Stomach (tissue), 9 donors: ENCODE results near the gene NGDN. TPM values are rescaled to one million over a fixed set of nuclear protein-coding genes. Genes with fewer than 3 reads are reported as not detected.

Experiments used
- DNase-seq, 2 donors: peaks; one replicate each; pipeline versions ENCODE4 v3.0.0 to v3.0.0-alpha.2; 2013 to 2019
- H3K27ac ChIP-seq, 5 donors: fragments of 200-600 bp in 4 of 5; sonication (generic) in 4 of 5; one replicate each; pipeline ENCODE4 v1.5.1; 2013 to 2019; ENCODE audit warnings: mild to moderate bottlenecking in 1 of 5, moderate library complexity in 1 of 5
- H3K27me3 ChIP-seq, 3 donors: fragments of 200-600 bp; sonication (generic); one replicate each; pipeline ENCODE4 v1.5.1; 2017 to 2019; ENCODE audit warnings: mixed run types in 1 of 3
- H3K36me3 ChIP-seq, 4 donors: fragments of 200-600 bp; sonication (generic); 1 replicate in 3 of 4; 2 replicates in 1 of 4; pipeline ENCODE4 v1.5.1; 2016 to 2019
- H3K4me1 ChIP-seq, 4 donors: fragments of 200-600 bp; sonication (generic); one replicate each; pipeline ENCODE4 v1.5.1; 2016 to 2019
- H3K4me3 ChIP-seq, 4 donors: fragments of 200-600 bp; sonication (generic) in 3 of 4; one replicate each; pipeline ENCODE4 v1.5.1; 2016 to 2019; ENCODE audit warnings: mild to moderate bottlenecking in 1 of 4
- H3K9me3 ChIP-seq, 4 donors: fragments of 200-600 bp; sonication (generic); one replicate each; pipeline ENCODE4 v1.5.1; 2016 to 2019
- CTCF ChIP-seq, 7 experiments: fragments of 450-650 bp in 4 of 7; fragments of 200-600 bp in 3 of 7; sonication (generic) in 3 of 7; IDR thresholded peaks; one replicate each; pipeline ENCODE4 v1.5.1; 2016 to 2019; ENCODE audit warnings: antibody characterized with exemption in 7 of 7, control low read depth in 2 of 7, mild to moderate bottlenecking in 1 of 7
- EP300 ChIP-seq: sonication (generic); formaldehyde crosslinking; IDR thresholded peaks from one replicate; pipeline ENCODE4 v1.6.1; 2017; ENCODE audit warnings: antibody characterized with exemption
- POLR2A ChIP-seq, 4 donors: fragments of 450-650 bp; IDR thresholded peaks; one replicate each; pipeline ENCODE4 v1.6.1; 2016; ENCODE audit warnings: antibody characterized with exemption in 4 of 4, control low read depth in 2 of 4, mild to moderate bottlenecking in 1 of 4, moderate library complexity in 1 of 4
- POLR2AphosphoS5 ChIP-seq, 3 donors: sonication (generic); formaldehyde crosslinking; IDR thresholded peaks; one replicate each; pipeline ENCODE4 v1.6.1; 2016; ENCODE audit warnings: antibody characterized with exemption in 3 of 3
- WGBS, 5 donors: extraction: QIAGEN DNeasy Blood & Tissue Kit in 3 of 5; methylation state at CpG; one replicate each; pipeline versions ENCODE4 v1.1.5 to v1.1.7; 2013 to 2018; 5-methylcytosine and 5-hydroxymethylcytosine counted together
- intact Hi-C: fragments of 100-400 bp; cut with DNase I; formaldehyde crosslinking; loops from one replicate; pipeline ENCODE4 v1.15.1; 2023; ENCODE audit warnings: low total_unique reads
- polyA plus RNA-seq, 3 donors: library from polyadenylated mRNA; stranded (reverse); fragments of 200-250 nt; gene quantifications; one replicate each; pipeline ENCODE4 v1.2.3, GENCODE V29; 2013
- total RNA-seq, 5 donors: library from RNA; depleted of rRNA; stranded (reverse); fragments of >200 nt; gene quantifications; one replicate each; pipeline versions ENCODE4 v1.1.0 to v1.2.3, GENCODE V29; 2014 to 2016
- donor health status: healthy with polysubstance abuse.
- donor health status: Bipolar disorder and iron deficiency.
- donor health status: healthy.

Gene NGDN
- total and polyA plus RNA-seq, 8 donors, result 3.5 to 72.7 (median 31.7) TPM

- Histone ChIP-seq H3K4me3 (no peak overlapping the region), H3K27ac (no peak overlapping the region), H3K36me3 (peaks cover 10 to 87% (median 62%) of the 10 kb centered on the region in 4 donors), H3K9me3 (no peaks in the 10 kb centered on the region), H3K27me3 (no peaks in the 10 kb centered on the region), H3K4me1 (no peaks in the 10 kb centered on the region)
- intact Hi-C loops, result no loop called here
- no peak for TF ChIP-seq POLR2A (IDR thresholded peaks at IDR 0.05)
- TF ChIP-seq POLR2AphosphoS5 (IDR thresholded peaks at IDR 0.05), result no peak
- no peak for TF ChIP-seq CTCF (IDR thresholded peaks at IDR 0.05)
- TF ChIP-seq EP300, result no peak
- WGBS, 5 donors, result 79 to 90% (median 88%) methylated on average over 4 of the region's 4 CpGs
- DNase-seq, result no peak
These were observed 15.8 kb downstream of the NGDN start for GRCh38 chr14:23485326-23485725.

DNA sequence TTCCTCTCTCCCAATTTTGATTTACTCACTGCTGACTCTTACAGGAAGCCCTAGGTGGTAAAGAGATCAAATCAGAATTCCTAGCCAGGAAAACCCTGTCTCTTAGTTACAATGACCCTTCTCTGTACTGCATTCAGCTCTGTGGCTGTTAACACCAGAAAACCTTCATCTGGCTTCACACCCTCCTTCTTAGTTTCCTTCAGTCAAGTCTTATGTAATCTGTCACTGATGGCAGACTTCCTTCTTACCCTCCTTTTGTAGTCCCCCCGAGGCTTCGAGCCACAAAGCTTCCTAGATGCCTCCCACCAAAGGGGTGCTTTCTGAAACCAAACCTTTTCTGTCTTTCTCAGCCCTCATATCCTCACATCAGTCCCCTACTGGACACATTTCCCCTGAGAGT, 16.5 kb downstream of the NGDN start:
- no peaks in the 10 kb centered on the region for H3K27me3 ChIP-seq
- no peaks in the 10 kb centered on the region for H3K9me3 ChIP-seq
- no peaks in the 10 kb centered on the region for H3K4me1 ChIP-seq
- intact Hi-C loops, result no loop called here
- TF ChIP-seq POLR2AphosphoS5 (IDR thresholded peaks at IDR 0.05) (no peak), CTCF (IDR thresholded peaks at IDR 0.05) (no peak), POLR2A (IDR thresholded peaks at IDR 0.05) (no peak), EP300 (no peak)
- 52 to 83% (median 79%) methylated on average over 2 of the region's 2 CpGs for WGBS, 5 donors
- peaks cover 10 to 85% (median 56%) of the 10 kb centered on the region in 4 donors for H3K36me3 ChIP-seq
- no peak overlapping the region for H3K4me3 ChIP-seq
- no peak for DNase-seq
- H3K27ac ChIP-seq, result no peak overlapping the region

- intact Hi-C loops, result no loop called here
- 85 to 94% (median 92%) methylated on average over 7 of the region's 7 CpGs for WGBS, 5 donors
- TF ChIP-seq EP300, result no peak
- TF ChIP-seq POLR2A (IDR thresholded peaks at IDR 0.05), result no peak
- TF ChIP-seq CTCF (IDR thresholded peaks at IDR 0.05), result no peak
- no peak for TF ChIP-seq POLR2AphosphoS5 (IDR thresholded peaks at IDR 0.05)
These were observed 17.7 kb downstream of the NGDN start for GRCh38 chr14:23487216-23487615.

GRCh38 chr14:23492618-23493272, 23.2 kb downstream of the NGDN start:
- intact Hi-C loops, result no loop called here

More at GRCh38 chr14:23487216-23487615, 17.7 kb downstream of the NGDN start:
- Histone ChIP-seq H3K36me3 (peaks cover 6 to 76% (median 51%) of the 10 kb centered on the region in 4 donors), H3K4me3 (no peak overlapping the region), H3K9me3 (no peaks in the 10 kb centered on the region), H3K27me3 (no peaks in the 10 kb centered on the region), H3K4me1 (no peaks in the 10 kb centered on the region), H3K27ac (no peak overlapping the region)
- DNase-seq, result no peak

More at GRCh38 chr14:23492618-23493272, 23.2 kb downstream of the NGDN start:
- Histone ChIP-seq H3K4me1 (no peaks in the 10 kb centered on the region), H3K27me3 (no peaks in the 10 kb centered on the region), H3K36me3 (peaks cover 0 to 42% (median 8%) of the 10 kb centered on the region in 4 donors), H3K4me3 (no peak overlapping the region), H3K9me3 (no peaks in the 10 kb centered on the region), H3K27ac (no peak overlapping the region)
- DNase-seq, result no peak
- TF ChIP-seq EP300 (no peak), CTCF (IDR thresholded peaks at IDR 0.05) (no peak), POLR2A (IDR thresholded peaks at IDR 0.05) (no peak), POLR2AphosphoS5 (IDR thresholded peaks at IDR 0.05) (no peak)
